ENCODE data around the gene NUDT21. TPM values are rescaled to one million over a fixed set of nuclear protein-coding genes. Genes with fewer than 3 reads are reported as not detected.

The NUDT21 gene
- total and polyA plus RNA-seq, 2 of the 4 experiments (the other 2 are of a cell fraction) = 52.4 to 166 TPM

DNA sequence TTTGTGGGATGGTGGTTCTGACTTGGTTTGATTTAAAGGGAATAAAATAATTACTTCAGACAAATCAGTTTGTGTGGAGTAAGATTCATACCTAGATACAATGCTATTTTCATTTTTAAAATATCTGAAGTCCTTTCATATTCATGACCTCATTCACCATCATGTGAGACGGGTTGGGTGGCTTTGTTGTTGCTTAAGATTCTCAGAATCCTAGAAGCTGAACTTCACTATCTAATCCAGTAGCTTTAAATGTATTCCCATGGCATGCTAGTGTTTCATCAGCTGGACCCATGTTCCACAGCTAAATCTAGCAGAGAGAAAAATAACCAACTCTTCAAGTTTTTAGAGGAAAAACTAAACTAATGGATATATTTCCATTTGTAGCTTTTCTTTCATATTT lies 23.0 kb downstream of the NUDT21 start:
- Histone ChIP-seq H2BK120ac (ENCODE audit: low read depth, low read length) (no peak overlapping the region), H3K79me1 (ENCODE audit: low read depth in 1 of 2, low read length in 2 of 2) (peaks cover 0 to 20% of the 10 kb centered on the region in 2 experiments; a peak in 3 of 4 replicates), H4K5ac (ENCODE audit: low read depth, low read length) (no peak overlapping the region), H3K9me3 (ENCODE audit: control insufficient read depth, insufficient read depth, low read length) (no peaks in the 10 kb centered on the region), H4K91ac (ENCODE audit: insufficient read depth, low read depth, low read length) (no peak overlapping the region), H3K56ac (ENCODE audit: extremely low read depth, insufficient read depth, low read length) (no peak overlapping the region), H3K27me3 (ENCODE audit: control insufficient read depth, insufficient read depth, low read length) (no peaks in the 10 kb centered on the region), H4K20me1 (ENCODE audit: insufficient read depth, low read length) (peaks cover 14% of the 10 kb centered on the region), H3K4me1 (ENCODE audit: control insufficient read depth, insufficient read depth, low read length) (peaks cover under 1% of the 10 kb centered on the region), H3K4ac (ENCODE audit: low read depth, low read length) (no peak overlapping the region), H3K23ac (ENCODE audit: low read depth, low read length) (no peak overlapping the region), H2AK9ac (replicated peaks; ENCODE audit: low read depth, low read length, poor library complexity) (no peak overlapping the region), H4K8ac (ENCODE audit: low read depth in 2 of 2, low read length in 2 of 2) (no peak overlapping the region), H2AK5ac (ENCODE audit: low read depth, low read length) (no peak overlapping the region), H2BK5ac (ENCODE audit: low read depth, low read length, poor library complexity, severe bottlenecking) (no peak overlapping the region), H3K27ac (ENCODE audit: insufficient read depth, low read length) (no peak overlapping the region), H2AFZ (replicated peaks; ENCODE audit: low read length, poor library complexity) (no peak overlapping the region), H3K36me3 (ENCODE audit: control insufficient read depth, insufficient read depth, low read length) (peaks cover 10% of the 10 kb centered on the region), H3K18ac (ENCODE audit: low read depth, low read length) (no peak overlapping the region), H3K4me3 (ENCODE audit: insufficient read depth, low read depth, low read length) (no peak overlapping the region), H3K14ac (replicated peaks; ENCODE audit: low read depth, low read length) (no peak overlapping the region), H3K9ac (ENCODE audit: low read depth, low read length) (no peak overlapping the region), H3K4me2 (ENCODE audit: low read depth, low read length) (no peak overlapping the region), H2BK20ac (ENCODE audit: low read depth, low read length) (no peak overlapping the region), H2BK15ac (ENCODE audit: low read depth, low read length) (no peak overlapping the region), H3K9me1 (ENCODE audit: insufficient read depth, low read length) (0 out of 2 replicates have a peak, but pooled peaks cover under 1% of the 10 kb centered on the region)
- ChIA-PET POLR2A (ENCODE audit: unreplicated experiment) (interaction anchor here (0.7 kb wide), 1 partner anchor 71 kb away, joined by 7 read pairs; no protein-coding TSS in a partner anchor), CTCF (interaction anchor here (0.6 kb wide), 1 partner anchor 46 kb away, joined by 3 read pairs; no protein-coding TSS in a partner anchor)
- no TSS peak for BruUV-seq (replicated peaks)
- DNase-seq (no peak), ATAC-seq (ENCODE audit: low read depth) (no peak)
- intact Hi-C loops (cut with micrococcal nuclease) (no loop called here), in situ Hi-C loops (cut with MboI; ENCODE audit: low sequenced_read_pairs) (no loop called here), dilution Hi-C loops (cut with HindIII; ENCODE audit: low sequenced_read_pairs, unreplicated experiment) (no loop called here)
- TF ChIP-seq CEBPB (IDR thresholded peaks at IDR 0.05; ENCODE audit: low read depth, low read length) (no peak), MAFK (IDR thresholded peaks at IDR 0.05; ENCODE audit: low read depth, low read length) (no peak), RFX5 (IDR thresholded peaks at IDR 0.05; ENCODE audit: low read depth, low read length) (no peak), MAZ (IDR thresholded peaks at IDR 0.05; ENCODE audit: borderline replicate concordance, low read depth, low read length) (no peak), SMC3 (IDR thresholded peaks at IDR 0.05; ENCODE audit: low read depth, low read length) (no peak), RCOR1 (IDR thresholded peaks at IDR 0.05; ENCODE audit: insufficient replicate concordance, low read length) (no peak), CHD1 (IDR thresholded peaks at IDR 0.05; ENCODE audit: low read depth, low read length) (no peak), POLR2A (IDR thresholded peaks at IDR 0.05; ENCODE audit: low read depth, low read length) (no peak), MXI1 (IDR thresholded peaks at IDR 0.05; ENCODE audit: borderline replicate concordance, low read depth, low read length) (no peak)
- TF ChIP-seq, protein P1, sequence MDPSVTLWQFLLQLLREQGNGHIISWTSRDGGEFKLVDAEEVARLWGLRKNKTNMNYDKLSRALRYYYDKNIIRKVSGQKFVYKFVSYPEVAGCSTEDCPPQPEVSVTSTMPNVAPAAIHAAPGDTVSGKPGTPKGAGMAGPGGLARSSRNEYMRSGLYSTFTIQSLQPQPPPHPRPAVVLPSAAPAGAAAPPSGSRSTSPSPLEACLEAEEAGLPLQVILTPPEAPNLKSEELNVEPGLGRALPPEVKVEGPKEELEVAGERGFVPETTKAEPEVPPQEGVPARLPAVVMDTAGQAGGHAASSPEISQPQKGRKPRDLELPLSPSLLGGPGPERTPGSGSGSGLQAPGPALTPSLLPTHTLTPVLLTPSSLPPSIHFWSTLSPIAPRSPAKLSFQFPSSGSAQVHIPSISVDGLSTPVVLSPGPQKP (IDR thresholded peaks at IDR 0.05; ENCODE audit: borderline replicate concordance, low read depth, low read length) = no peak
- WGBS, 2 experiments (ENCODE audit: extremely low coverage in 2 of 2, insufficient read length in 1 of 2) = no CpG with 5 or more reads among the region's 1 CpG

Data from IMR-90 (cell line).